GM12874 (cell line): ENCODE data around the gene FNBP1L.

Experiments used
- TF ChIP-seq, protein P1 (sequence below): IDR thresholded peaks from 2 replicates; pipeline ENCODE4 v1.5.1; 2011; ENCODE audit warnings: low read depth, mild to moderate bottlenecking, control low read depth, low read length, moderate library complexity; ENCODE audit not compliant: insufficient read depth

FNBP1L gene

DNA sequence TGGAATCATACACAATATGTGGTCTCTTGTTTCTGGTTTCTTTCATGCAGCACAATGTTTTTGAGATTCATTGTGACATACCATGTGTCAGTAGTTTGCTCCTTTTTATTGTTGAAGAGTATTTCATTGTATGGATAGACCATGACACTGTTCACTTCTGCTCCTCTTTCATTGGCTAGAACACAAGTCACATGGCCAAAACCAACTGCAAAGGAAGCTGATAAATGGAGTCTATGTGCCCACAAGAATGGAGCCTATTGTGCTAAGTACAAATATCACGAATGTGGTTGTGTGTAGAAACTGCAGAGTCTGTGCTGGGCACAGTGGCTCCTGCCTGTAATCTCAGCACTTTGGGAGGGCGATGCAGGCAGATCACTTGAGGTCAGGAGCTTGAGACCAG lies 28.6 kb upstream of the FNBP1L start:
- TF ChIP-seq, protein P1, sequence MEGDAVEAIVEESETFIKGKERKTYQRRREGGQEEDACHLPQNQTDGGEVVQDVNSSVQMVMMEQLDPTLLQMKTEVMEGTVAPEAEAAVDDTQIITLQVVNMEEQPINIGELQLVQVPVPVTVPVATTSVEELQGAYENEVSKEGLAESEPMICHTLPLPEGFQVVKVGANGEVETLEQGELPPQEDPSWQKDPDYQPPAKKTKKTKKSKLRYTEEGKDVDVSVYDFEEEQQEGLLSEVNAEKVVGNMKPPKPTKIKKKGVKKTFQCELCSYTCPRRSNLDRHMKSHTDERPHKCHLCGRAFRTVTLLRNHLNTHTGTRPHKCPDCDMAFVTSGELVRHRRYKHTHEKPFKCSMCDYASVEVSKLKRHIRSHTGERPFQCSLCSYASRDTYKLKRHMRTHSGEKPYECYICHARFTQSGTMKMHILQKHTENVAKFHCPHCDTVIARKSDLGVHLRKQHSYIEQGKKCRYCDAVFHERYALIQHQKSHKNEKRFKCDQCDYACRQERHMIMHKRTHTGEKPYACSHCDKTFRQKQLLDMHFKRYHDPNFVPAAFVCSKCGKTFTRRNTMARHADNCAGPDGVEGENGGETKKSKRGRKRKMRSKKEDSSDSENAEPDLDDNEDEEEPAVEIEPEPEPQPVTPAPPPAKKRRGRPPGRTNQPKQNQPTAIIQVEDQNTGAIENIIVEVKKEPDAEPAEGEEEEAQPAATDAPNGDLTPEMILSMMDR, result no peak

DNA sequence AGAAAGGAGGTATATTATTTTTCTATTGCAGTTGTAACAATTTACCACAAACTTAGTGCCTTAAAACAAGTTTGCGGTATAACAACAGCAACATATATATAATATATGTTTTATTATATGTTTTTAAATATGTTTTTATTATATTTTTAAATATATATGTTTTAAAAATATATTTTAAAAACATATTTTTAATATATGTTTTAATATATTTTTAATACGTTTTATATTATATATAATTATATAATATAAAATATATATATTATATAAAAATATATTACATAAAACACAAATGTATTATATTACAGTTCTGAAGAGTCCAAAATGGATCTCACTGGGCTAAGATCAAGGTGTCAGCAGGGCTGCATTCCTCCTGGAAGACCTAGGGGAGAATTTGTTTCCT lies 27.5 kb upstream of the FNBP1L start:
- TF ChIP-seq, protein P1, result no peak

DNA sequence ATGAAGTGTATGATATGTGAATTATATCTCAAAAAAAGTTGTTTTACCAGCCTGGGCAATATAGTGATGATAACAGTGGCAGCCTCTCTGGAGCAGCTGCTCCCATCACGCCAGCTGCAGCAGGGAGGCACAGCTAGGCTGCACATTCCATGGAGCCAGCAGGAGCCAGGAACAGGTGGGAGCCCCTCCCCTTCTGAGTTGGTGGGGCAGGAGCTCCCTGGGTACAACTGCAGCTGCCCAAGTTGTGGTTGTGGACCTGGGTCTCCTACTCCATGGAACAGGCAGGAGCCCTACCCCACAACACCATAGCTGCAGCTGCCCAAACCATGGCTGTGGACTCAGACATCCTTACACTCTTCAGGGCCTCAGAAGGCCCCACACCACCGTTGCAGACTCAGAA lies 21.7 kb upstream of the FNBP1L start:
- TF ChIP-seq, protein P1, result no peak

DNA sequence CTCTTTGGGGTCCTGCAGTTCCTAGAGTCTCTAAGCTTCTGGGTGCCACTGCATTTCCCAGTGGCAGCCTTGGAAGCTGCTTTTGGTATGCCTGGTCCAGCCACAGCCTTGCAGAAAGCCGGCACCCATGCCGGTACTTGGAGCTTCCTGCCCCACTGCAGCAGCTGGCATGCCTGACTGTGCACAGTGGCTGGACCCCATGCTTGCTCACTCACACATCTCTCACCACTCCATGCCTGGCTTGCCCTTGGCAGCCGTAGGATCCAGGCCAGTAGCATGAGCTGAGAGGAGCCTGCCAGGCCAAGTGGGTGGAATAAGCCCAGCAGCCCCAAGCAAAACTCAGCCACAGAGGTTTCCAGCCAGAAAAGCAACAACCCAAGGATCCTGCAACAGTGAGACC lies 20.3 kb upstream of the FNBP1L start:
- TF ChIP-seq, protein P1, result no peak

DNA sequence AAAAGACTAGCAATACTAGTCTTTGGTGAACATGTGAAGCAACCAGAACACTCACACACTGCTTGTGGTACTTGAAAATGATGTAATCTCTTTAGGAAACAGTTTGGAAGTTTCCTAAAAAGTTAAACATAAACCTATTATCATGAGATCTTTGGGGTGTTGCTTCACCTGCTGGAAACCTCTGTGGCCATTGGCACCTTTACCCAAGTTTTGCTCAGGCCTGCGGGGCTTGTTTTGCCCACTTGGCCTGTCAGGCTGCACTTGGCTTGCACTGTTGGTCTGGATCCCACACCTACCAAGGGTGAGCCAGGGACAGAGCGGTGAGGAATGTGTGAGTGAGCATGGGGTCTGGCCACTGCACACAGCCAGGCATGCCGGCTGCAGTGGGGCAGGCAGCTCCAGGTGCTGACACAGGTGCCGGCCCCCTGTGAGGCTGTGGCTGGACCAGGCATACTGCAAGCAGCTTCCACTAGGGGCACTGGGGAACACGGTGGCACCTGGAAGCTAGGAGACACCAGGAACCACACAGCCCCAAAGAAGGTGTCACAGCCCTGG lies 14.4 kb upstream of the FNBP1L start:
- TF ChIP-seq, protein P1, result peak; percentile 38

DNA sequence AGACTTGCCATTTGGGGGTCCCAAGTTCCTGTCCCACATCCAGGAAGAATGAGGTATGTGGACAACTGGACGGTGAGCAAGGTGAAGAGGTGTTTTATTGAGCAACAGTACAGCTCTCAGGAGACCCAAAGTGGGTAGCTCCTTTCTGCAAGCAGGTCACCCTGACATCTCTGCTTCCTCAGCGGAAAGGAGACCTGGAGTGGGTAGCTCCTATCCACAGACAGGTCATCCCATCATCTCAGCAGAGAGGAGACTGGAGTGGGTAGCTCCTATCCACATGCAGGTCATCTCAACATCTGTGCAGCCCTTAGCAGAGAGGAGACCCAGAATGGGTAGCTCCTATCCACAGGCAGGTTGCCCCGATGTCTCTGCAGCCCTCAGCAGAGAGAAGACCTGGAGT lies 13.8 kb upstream of the FNBP1L start:
- TF ChIP-seq, protein P1, result no peak

DNA sequence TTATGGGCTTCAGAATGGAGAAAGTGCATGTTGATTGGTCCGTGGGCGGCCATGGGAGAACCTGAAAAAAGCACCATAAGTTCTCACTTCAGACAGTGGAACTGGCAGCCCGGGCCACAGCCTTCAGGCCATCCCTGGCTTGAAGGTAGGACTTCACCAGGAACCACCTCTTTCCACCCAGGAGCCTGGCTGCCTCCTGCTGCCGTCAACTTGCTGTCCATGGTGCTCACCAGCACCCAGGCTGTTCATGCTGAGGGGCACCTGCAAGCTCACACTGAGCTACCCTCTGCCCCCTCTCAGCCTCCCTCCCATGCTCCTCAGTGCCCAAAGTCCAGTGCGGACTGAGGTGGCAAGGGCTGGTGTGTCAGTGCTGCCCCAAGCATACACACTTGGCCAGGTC lies 12.9 kb upstream of the FNBP1L start:
- TF ChIP-seq, protein P1, result no peak
